NK-92 (cell line): ENCODE measurements around the gene DNM3.
"Not testable (repeated sequence)": the region's sequence is repeated elsewhere in the genome, so short reads cannot be mapped to it uniquely, and the experiment has no call there.

Experiments used
- DNase-seq: peaks from one replicate; lab custom pipeline; 2025; ENCODE audit not compliant: unreplicated experiment; lab: John Stamatoyannopoulos, UW

Gene DNM3

DNA sequence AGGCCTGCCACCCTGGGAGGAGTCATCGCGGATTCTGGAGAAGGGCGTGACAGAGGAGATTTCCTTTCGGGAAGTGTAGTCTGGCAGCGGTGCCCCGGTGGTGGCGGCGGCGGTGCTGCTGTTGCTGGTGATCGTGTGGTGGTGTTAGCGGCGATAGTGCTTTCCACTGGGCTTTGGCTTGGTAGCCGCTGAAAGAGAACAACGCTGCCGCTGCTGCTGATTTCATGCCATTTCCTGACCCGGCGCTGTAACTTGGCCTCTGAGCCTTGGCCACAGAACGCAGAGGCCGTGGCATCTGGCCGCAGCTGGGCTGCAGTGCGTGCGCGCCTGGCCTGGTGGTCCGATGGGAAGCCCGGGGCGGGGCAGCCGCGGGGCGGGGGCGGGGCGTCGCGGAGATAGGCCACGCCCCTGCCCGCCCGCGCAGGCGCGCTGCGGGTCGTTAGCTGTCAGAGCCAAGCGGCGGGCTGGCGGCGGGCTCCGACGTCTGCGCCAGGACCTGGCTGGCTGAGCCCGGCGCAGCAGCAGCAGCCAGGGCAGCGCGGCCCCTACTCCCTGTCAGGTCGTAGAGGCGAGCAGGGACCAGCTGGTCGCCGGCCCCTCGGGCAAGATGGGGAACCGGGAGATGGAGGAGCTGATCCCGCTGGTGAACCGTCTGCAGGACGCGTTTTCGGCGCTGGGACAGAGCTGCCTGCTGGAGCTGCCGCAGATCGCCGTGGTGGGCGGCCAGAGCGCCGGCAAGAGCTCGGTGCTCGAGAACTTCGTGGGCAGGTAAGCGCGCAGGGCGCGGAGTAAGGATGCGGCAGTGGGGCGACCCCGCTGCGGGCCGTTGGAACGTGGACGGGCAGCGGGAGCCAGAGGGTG is at the start of gene DNM3:
Gene DNM3, plus strand, starts transcription at position 449 of the 861 bp plus-strand sequence. Its CDS starts 159 bp downstream, at position 608.
- no peak for DNase-seq

DNA sequence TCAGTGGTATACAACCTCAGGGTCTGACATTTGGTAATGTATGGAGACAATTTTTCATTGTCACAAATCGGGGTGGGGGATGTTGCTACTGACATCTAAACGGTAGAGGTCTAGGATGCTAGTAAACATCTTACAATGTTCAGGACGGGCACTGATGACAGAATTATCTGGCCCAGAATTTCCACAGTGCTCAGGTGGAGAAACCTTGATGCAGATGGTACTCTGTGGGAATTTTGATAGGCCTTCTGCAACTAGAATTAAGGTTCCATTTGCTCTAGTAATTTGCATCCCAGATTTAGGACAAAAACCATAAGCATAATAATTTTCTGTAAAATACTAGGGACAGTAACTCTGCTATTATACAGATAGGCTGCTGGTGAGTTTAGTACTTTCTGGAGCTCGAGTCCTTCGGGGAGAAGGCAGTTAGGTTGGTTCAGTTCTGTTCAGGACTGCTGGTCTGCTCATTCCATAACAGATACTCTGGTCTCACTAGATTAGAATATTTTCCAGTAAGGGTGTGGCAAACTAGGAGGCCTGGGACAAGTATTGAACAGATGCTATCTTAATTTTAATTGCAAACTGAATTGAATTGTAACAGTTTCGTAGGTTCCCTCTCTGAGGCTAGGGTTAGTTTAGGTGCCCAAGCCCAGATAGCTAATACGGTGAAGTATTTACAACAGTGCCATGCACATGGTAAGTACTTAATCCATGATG is 48.5 kb upstream of the DNM3 start:
- no peak for DNase-seq

DNA sequence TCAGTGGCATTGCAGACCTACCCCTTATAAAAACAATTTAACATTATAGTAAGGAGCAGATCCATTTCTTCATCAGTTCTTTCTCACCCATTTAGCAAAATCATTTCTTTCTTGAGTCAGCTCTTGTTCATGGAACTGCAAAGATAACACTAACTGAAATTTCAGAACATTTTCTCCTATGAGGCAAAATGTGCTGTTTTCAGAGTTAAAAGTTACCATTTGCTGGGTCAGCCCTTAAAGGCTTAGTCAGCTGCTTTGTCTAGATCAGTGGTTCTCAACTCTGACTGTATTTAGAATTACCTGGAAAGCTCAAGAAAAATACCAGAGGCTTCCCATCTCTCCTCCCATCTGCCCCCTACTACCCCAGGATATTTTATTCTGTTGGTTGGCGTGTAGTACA is 47.7 kb upstream of the DNM3 start:
- DNase-seq, result no peak

DNA sequence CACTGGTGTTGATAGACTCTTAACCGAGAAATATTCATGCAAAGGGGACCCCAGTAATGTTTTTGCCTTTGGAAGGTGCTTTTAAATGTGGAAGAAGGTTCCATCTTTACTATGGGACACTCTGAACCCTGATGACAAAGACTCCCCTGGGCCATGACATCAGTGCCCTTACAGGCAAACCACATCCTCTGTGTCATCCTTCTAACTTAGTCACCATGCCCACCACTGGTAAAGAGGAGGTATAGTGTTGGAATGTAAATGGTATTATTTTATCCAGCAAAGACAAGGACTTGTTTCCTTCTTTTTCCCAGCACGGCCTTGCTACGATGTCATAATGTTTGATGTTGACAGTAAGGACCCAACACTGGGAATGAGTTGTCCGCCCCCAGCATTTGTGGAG is 47.2 kb upstream of the DNM3 start:
- DNase-seq, result no peak

DNA sequence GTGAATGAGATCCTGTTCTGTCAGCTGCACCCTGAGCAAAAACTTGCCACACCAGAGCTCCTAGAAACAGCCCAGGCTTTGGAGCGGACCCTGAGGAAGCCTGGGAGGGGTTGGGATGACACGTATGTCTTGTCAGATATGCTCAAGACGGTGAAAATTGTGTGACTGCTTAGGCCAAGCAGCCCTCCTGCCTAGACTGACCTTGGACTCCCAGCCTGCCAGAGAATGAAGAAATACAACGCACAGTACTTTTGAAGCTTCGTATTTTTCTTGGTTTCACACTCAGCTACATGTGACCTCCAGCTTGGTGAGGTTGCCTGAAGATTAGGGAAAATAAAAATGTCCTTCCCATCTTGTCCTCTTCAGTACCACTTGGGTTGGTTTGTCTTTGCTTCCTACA is 44.7 kb upstream of the DNM3 start:
- DNase-seq, result no peak

DNA sequence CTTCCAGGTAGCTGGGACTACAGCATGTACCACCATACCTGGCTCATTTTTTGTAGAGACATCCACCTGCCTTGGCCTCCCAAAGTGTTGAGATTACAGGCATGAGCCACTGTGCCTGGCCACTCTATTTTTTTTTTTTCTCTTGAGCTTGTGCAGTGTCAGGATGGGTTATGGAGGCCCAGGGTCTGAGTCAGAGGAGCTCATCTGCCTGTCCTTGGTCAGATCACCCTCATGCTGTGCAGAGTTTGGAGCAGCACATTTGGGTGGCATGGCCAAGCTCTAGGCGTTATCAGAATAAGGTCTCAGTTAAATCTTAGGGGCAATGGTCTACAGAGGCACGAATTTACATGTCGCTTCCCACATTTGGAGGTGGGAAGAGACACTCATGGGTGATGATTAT is 43.0 kb upstream of the DNM3 start:
- DNase-seq, result no peak

DNA sequence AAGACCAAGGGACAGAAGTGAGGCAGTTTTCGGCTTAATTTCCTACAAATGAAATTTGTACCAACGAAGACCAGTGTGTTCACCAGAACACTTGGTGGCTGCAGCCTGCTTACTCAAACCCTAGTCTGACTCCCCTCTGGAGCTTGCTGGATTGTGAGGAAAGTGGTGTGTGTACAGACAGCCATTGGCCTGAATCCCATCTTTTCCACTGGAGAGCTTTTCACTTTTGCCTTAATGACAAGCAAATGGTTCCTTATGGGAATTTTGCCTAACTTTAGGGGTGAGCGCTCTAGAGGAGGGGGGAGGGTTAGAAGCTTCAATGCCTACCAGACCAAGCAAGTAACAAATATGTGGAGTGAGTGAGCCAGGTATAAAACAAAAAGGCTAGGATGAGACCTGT is 42.5 kb upstream of the DNM3 start:
- no peak for DNase-seq

DNA sequence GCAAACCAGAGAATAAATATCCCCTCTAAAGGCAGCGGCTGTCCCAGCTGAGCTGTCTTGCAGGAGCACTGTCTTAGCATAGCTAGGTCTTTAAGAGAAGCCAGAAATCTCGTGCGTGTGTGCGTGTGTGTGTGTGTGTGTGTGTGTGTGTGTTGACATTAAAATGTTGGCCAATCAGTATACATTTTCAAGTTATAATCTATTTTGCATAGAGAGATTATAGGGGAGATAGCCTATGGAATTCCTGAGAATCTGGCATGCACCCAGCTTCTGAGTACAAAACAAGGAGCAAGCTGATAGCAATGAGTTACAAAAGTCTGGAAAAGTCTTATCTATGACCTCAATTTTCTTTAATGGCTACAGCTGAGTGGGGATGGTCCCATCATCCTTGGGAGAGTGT is 42.1 kb upstream of the DNM3 start:
- no peak for DNase-seq

DNA sequence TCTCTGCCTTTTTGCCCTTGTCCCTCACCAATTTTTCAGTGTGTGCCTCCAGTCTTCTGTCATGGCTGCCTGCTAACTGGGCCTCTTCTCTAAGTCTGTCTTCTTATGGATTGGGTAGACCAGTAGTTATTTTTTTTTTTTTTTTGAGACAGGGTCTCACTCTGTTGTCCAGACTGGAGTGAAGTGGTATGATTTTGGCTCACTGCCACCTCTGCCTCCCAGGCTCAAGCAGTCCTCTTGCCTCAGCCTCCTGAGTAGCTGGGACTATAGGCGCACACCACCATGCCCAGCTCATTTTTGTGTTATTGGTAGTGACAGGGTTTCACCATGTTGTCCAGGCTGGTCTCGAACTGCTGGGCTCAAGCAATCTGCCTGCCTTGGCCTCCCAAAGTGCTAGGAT is 41.6 kb upstream of the DNM3 start:
- not testable (repeated sequence) for DNase-seq

DNA sequence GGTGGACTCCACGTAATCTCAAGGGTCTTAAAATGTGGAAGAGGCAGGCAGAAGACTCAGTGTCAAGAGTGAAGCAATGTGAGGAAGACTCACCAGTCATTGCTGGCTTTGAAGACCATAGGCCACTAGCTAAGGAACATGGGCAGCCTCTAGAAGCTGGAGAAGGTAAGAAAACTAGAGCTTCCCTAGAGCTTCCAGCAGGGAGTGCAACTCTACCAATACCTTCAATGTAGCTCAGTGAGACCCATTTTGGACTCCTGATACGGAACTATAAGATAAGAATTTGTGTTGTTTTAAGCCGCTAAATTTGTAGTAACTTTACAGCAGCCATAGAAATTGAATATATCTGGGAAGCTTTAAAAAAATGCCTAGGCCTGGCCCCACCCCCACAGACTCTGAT is 41.0 kb upstream of the DNM3 start:
- DNase-seq, result no peak

DNA sequence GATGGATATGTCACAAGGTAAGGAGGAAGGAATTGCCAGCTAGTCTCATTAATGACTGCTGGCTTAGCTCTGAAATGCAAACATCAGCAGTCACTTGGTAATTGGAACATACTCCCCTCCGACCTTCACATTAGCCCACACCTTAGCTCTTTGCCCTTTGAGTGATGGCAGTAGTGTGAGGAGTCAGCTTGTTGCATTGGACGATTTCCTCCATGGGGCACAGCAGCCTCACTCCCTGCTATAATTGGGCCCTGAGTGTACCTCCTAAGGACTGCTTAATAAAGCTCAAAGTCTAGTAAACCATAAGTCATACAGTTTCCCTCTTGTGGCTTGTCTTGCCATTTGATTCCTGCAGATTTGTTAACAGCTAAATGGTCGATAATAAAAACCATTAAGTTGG is 40.4 kb upstream of the DNM3 start:
- no peak for DNase-seq

DNA sequence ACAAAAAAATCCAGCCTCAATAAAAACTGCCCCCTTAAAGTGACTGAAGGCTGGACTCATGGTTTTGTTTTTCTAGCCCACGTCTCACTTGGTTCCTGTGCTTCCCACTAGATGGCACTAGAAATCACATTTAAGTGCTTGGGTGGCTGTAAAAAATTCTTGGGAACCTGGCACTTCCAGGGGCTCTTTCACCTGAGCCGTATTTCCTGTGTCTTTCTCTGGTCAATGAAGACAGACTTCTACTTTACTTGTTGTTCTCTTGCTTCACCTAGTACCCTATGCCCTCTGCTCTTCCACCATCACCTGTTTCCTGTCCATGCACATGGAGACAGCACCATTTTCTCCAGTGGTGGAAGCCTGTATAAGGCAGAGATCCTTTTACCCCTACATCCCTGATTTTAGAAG is 39.8 kb upstream of the DNM3 start:
- DNase-seq, result no peak

DNA sequence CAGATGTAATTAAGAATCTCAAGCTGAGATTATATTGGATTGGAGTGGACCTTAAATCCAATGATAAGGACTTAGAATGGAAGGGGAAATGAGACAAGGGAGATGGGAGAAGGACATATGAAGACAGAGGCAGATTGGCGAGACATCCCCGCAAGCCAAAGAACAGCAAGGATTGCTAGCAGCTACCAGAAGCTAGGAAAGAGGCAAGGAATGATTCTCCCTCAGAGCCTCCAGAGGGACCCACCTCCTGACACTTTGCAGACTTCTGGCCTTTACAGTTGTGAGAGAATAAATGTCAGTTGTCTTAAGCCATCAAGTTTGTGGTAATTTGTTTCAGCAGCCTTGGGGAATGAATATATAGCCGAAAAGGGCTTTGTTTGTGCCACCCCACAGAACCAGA is 39.1 kb upstream of the DNM3 start:
- DNase-seq, result no peak

DNA sequence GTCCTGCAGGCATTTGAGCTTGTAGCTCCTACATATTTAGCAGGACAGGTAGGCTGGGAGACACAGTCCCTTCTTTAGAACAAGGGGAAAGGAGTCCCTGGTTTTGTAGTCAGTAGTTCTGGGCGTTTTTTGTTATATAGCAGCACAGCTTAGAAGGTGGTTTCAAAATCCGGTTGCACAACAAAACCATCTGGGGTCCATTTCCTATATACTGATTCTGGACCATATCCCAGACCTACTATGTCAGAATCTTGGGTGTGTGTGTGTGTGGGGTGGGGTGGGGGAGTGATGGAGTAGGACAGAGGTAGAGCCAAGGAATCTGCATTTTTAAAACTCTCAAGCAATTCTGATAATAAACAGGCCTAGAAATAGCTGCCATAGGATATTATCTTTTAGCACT is 38.3 kb upstream of the DNM3 start:
- no peak for DNase-seq

DNA sequence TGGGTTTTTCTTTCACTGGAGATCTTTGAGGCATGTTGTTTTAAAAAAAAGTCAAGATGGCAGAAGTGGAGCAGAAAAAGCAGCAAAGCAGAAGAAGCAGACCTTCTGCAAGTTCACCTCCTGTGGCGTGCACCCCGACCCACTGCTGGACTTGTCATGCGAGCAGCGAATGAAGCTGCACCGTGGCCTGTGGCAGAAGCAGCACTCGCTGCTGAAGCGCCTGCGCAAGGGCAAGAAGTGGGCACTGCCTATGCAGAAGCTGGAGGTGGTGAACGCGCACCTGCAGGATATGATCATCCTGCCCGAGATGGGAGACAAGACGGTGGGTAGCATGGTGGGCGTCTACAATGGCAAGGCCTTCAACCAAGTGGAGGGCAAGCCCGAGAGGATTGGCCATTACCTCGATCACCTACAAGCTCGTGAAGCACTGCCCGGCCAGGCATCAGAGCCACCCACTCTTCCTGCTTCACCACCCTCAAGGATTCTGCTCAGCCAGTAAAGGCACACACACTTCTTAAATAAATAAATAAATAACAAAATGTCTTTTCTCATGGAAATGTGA is 37.8 kb upstream of the DNM3 start:
- DNase-seq, result no peak

DNA sequence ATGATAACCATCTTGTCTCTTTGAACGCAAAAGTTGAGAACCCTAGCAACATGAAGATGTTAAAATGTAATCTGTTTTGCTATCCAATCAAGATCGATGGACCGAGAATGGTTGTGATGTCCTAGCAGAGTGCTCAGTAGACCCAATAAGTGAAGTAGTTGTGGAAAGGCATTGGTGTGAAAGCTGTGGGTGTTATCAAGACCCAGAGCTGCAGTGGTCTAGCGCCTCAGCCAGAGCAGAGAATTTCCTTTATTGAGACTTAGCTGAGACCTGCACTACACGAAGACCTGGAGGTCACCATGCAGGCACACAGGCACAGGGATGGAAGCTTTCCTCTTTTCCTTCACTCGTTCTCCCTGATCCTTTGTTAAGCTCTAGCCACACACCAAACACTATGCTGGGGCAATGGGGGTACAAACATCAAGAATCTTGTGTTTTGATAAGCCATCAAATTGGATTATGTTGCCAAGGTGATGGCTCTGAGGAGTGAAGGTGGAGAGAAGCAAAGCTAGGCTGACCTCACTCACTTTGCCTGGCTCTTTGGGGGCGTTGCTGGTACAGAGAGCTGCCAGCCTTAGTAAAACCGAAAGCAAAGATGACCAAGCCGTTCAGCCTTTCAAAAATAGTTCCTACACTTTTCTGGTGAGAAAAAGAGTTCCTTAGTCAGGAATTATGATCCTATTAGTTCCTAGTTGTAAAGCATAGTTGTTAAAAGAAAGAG is 35.7 kb upstream of the DNM3 start:
- DNase-seq, result no peak

DNA sequence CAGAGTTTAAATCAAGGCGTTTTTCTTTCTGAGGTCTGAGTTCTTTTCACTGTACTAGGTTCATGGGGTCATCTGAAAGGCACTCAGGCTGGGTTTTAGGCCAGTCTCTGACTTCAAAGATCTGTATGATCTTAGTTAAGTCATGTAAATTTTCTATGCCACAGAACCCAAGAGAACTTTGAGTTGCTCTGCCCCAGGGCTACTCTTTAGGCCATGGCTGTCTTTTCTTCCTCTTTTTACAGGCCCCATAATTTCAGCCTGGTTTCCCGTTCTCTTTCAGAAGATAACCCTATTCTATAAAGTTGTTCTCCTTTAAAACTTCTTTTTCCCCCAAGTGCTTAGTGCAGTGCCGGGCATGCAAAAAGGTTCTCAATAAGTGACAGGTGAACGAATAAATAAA is 33.7 kb upstream of the DNM3 start:
- no peak for DNase-seq

DNA sequence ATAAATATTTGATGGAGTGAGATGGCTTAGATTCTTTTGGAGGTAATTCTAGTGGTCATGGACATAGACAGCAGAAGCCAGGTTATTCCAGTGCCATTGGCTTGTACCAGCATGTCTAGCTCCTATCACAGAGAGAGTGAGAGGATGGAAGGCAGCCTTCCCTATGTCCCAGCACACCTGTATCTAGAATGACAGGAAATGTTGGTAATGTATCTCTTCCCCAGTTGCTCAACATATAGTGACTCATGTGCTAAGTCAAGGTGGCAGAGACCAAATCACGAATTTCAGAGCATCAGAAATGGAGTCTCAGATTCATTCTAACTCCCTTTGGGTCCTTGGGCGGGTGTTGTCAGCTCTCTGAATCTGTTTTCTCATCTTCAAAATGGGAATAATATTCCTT is 31.5 kb upstream of the DNM3 start:
- DNase-seq, result no peak

DNA sequence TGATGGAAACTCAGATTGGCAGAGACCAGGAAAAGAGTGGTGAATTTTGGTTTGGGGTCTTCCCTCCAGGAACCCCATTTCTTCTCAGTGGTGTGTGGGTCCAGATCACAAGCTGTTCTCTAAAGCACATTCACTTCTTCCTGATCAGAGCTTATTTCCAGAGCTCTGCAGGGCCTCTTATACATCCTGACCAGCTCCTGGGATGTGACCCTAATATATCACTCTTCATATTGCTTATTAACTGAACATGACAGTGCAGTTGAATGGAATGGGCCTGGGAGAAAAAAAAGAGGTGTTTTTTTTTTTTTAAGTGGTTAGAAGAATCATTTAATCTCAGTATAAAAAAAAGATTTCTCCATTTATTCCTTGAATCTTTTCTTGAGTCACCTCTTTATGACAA is 29.6 kb upstream of the DNM3 start:
- DNase-seq, result no peak

DNA sequence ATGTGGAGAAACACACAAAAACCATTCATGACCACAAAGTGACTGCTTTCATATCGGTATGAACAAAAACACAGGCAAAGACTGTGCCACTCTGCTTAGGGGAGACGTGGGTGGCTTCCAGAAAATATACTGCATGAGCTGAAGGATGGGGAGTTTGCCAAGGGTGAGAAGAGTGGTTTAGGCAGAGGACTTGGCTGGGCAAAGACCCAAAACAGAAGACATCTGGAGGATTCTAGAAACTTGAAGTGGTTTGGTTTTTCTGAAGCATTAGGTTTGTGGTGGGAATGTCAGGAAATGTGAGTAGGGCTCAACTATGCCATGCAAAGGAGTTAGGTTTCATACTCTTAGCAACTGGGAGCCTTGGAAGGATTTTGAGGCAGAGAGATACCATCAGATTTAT is 26.6 kb upstream of the DNM3 start:
- DNase-seq, result no peak

DNA sequence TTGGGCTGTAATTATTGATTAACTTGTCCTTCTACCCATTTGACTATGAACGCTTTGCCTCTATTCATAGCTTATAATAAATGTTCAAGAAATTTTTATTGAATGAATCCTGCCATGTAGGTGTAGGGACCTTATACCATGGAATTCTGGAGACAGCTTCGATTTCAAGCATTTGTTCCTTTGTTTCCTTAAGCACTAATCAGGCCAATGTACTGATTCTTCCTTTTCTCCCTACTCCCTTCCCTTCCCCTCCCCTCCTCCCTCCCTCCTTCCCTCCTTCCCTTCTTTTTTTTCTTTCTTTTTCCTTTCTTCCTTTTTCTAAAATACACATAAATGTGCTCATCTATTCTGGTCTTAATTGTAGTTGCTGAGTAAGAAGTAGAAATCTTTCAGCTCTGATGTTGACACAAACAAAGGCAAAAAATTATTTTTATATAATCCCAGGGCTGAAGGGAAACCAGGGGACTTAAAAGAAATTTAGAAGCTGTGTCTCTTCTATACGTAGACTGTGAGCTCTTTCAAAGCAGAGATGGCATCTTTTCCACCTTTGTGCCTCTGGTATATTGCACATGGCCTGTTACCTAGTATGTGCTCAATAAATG is 24.9 kb upstream of the DNM3 start:
- no peak for DNase-seq
